IMR-90 (cell line): ENCODE results near the gene GYG2. TPM values are rescaled to one million over a fixed set of nuclear protein-coding genes. Genes with fewer than 3 reads are reported as not detected.

Source experiments
- ATAC-seq: fragments of 200-7000 bp; cut with Tn5 transposase; 2 replicates; pipeline ENCODE4 v1.9.1; 2020; ENCODE audit warnings: low read depth, mild to moderate bottlenecking, moderate library complexity
- BruUV-seq: library from RNA; stranded (reverse); fragments of 400-500 nt; replicated peaks from 2 replicates; lab custom pipeline; 2021; lab: Mats Ljungman, UMichigan
- CTCF ChIA-PET: fragments of 300-600 bp; formaldehyde crosslinking; extraction: SDS; loops from one replicate; lab custom pipeline; 2021; ENCODE audit warnings: antibody characterized with exemption; lab: Yijun Ruan, JAX
- POLR2A ChIA-PET: fragments of 300-600 bp; sonication (Branson Sonifier 250); formaldehyde crosslinking; loops from one replicate; lab custom pipeline; 2022; ENCODE audit warnings: antibody characterized with exemption; ENCODE audit not compliant: unreplicated experiment; lab: Charles Lee
- DNase-seq: peaks from one replicate; pipeline ENCODE4 v3.0.0; 2013
- H2AFZ ChIP-seq: replicated peaks from 2 replicates; pipeline ENCODE3; 2013; ENCODE audit warnings: low read length, mild to moderate bottlenecking; ENCODE audit not compliant: poor library complexity
- H2AK5ac ChIP-seq: 2 replicates; pipeline ENCODE4 v1.6.1; 2013; ENCODE audit warnings: low read depth, low read length, inconsistent platforms
- H2AK9ac ChIP-seq: replicated peaks from 2 replicates; pipeline ENCODE3; 2013; ENCODE audit warnings: mild to moderate bottlenecking, low read depth, low read length, moderate library complexity; ENCODE audit not compliant: poor library complexity
- H2BK120ac ChIP-seq: 2 replicates; pipeline ENCODE4 v1.6.1; 2013; ENCODE audit warnings: low read depth, low read length, inconsistent platforms
- H2BK15ac ChIP-seq: 3 replicates; pipeline ENCODE4 v1.6.1; 2013; ENCODE audit warnings: low read depth, low read length, inconsistent platforms
- H2BK20ac ChIP-seq: 2 replicates; pipeline ENCODE4 v1.6.1; 2013; ENCODE audit warnings: low read depth, mild to moderate bottlenecking, inconsistent platforms, low read length, moderate library complexity
- H2BK5ac ChIP-seq: 2 replicates; pipeline ENCODE4 v1.6.1; 2013; ENCODE audit warnings: mild to moderate bottlenecking, low read depth, low read length, inconsistent platforms; ENCODE audit not compliant: poor library complexity, severe bottlenecking
- H3K14ac ChIP-seq: replicated peaks from 2 replicates; pipeline ENCODE4 v1.6.1; 2013; ENCODE audit warnings: low read depth, low read length, inconsistent platforms
- H3K18ac ChIP-seq: 2 replicates; pipeline ENCODE4 v1.6.1; 2013; ENCODE audit warnings: low read depth, low read length, control low read depth
- H3K23ac ChIP-seq: 2 replicates; pipeline ENCODE4 v1.6.1; 2013; ENCODE audit warnings: low read depth, low read length, inconsistent platforms
- H3K27ac ChIP-seq: 2 replicates; pipeline ENCODE4 v1.5.1; 2013; ENCODE audit warnings: mild to moderate bottlenecking, control low read depth, low read length; ENCODE audit not compliant: insufficient read depth
- H3K27me3 ChIP-seq: 2 replicates; pipeline ENCODE4 v1.6.1; 2013; ENCODE audit warnings: low read length; ENCODE audit not compliant: control insufficient read depth, insufficient read depth
- H3K36me3 ChIP-seq: 2 replicates; pipeline ENCODE4 v1.6.1; 2013; ENCODE audit warnings: low read length, mixed read lengths; ENCODE audit not compliant: control insufficient read depth, insufficient read depth
- H3K4ac ChIP-seq: 2 replicates; pipeline ENCODE4 v1.6.1; 2013; ENCODE audit warnings: low read depth, low read length, inconsistent platforms
- H3K4me1 ChIP-seq: 2 replicates; pipeline ENCODE4 v1.6.1; 2013; ENCODE audit warnings: low read length, mixed read lengths; ENCODE audit not compliant: control insufficient read depth, insufficient read depth
- H3K4me2 ChIP-seq: 2 replicates; pipeline ENCODE4 v1.6.1; 2013; ENCODE audit warnings: low read depth, mild to moderate bottlenecking, control low read depth, low read length, moderate library complexity
- H3K4me3 ChIP-seq: 2 replicates; pipeline ENCODE4 v1.5.1; 2013; ENCODE audit warnings: low read depth, mild to moderate bottlenecking, control low read depth, low read length, moderate library complexity; ENCODE audit not compliant: insufficient read depth
- H3K56ac ChIP-seq: 2 replicates; pipeline ENCODE4 v1.6.1; 2013; ENCODE audit warnings: low read length, inconsistent platforms; ENCODE audit not compliant: insufficient read depth; ENCODE audit errors: extremely low read depth
- H3K79me1 ChIP-seq, 2 experiments: 2 replicates each; pipeline ENCODE4 v1.6.1; 2013; ENCODE audit warnings: low read length in 2 of 2, inconsistent platforms in 1 of 2, low read depth in 1 of 2
- H3K9ac ChIP-seq: 2 replicates; pipeline ENCODE4 v1.6.1; 2013; ENCODE audit warnings: low read depth, low read length, control low read depth
- H3K9me1 ChIP-seq: 2 replicates; pipeline ENCODE4 v1.6.1; 2013; ENCODE audit warnings: low read length, inconsistent platforms; ENCODE audit not compliant: insufficient read depth
- H3K9me3 ChIP-seq: 2 replicates; pipeline ENCODE4 v1.6.1; 2013; ENCODE audit warnings: low read length; ENCODE audit not compliant: control insufficient read depth, insufficient read depth
- H4K20me1 ChIP-seq: 2 replicates; pipeline ENCODE4 v1.6.1; 2013; ENCODE audit warnings: low read length, inconsistent platforms; ENCODE audit not compliant: insufficient read depth
- H4K5ac ChIP-seq: 2 replicates; pipeline ENCODE4 v1.6.1; 2013; ENCODE audit warnings: mild to moderate bottlenecking, low read depth, low read length, control low read depth
- H4K8ac ChIP-seq, 2 experiments: 2 replicates each; pipeline ENCODE4 v1.6.1; 2013; ENCODE audit warnings: low read depth in 2 of 2, low read length in 2 of 2, control low read depth in 1 of 2, inconsistent platforms in 1 of 2
- H4K91ac ChIP-seq: 2 replicates; pipeline ENCODE4 v1.6.1; 2013; ENCODE audit warnings: low read depth, low read length, inconsistent platforms; ENCODE audit not compliant: insufficient read depth
- BHLHE40 ChIP-seq: fragments of 150-350 bp; IDR thresholded peaks from 2 replicates; pipeline ENCODE4 v1.6.1; 2016; ENCODE audit warnings: mild to moderate bottlenecking, low read depth, low read length
- RAD21 ChIP-seq: IDR thresholded peaks from 2 replicates; pipeline ENCODE4 v1.6.1; 2012; ENCODE audit warnings: low read length, improper control_type of control experiment
- RFX5 ChIP-seq: IDR thresholded peaks from 2 replicates; pipeline ENCODE4 v1.8.0; 2012; ENCODE audit warnings: low read depth, mild to moderate bottlenecking, low read length, moderate library complexity
- WGBS, 2 experiments: methylation state at CpG; one replicate each; pipeline versions ENCODE4 v1.1.5 to v1.1.7; 2013; ENCODE audit warnings: missing lambda C conversion rate in 2 of 2; ENCODE audit not compliant: insufficient read length in 1 of 2; ENCODE audit errors: extremely low coverage in 2 of 2; 5-methylcytosine and 5-hydroxymethylcytosine counted together
- dilution Hi-C: fragments of 300-500 bp; cut with HindIII; formaldehyde crosslinking; loops from one replicate; pipeline ENCODE4 v1.14.3; 2018; ENCODE audit warnings: low sequenced_read_pairs; ENCODE audit not compliant: unreplicated experiment
- in situ Hi-C: fragments of 300-500 bp; cut with MboI; formaldehyde crosslinking; loops from 3 replicates; pipeline ENCODE4 v1.14.3; 2019; ENCODE audit warnings: low sequenced_read_pairs, inconsistent platforms, mixed read lengths
- intact Hi-C: fragments of 100-400 bp; cut with micrococcal nuclease; formaldehyde crosslinking; loops from 2 replicates; pipeline ENCODE4 v1.10.0; 2022
- polyA plus RNA-seq, 3 experiments: library from polyadenylated mRNA; depleted of rRNA; stranded (reverse); fragments of >200 nt; gene quantifications; 2 replicates each; pipeline ENCODE4 v1.2.3, GENCODE V29; 2012; ENCODE audit warnings: low replicate concordance in 1 of 3
- total RNA-seq: library from RNA; depleted of rRNA; stranded (reverse); fragments of >200 nt; gene quantifications from 2 replicates; pipeline ENCODE4 v1.2.3, GENCODE V29; 2012
- TF ChIP-seq, protein P1 (sequence below): fragments of 150-350 bp; IDR thresholded peaks from 2 replicates; pipeline ENCODE4 v1.6.1; 2016; ENCODE audit warnings: low read depth, mild to moderate bottlenecking, low read length, moderate library complexity, borderline replicate concordance

The GYG2 gene
- total and polyA plus RNA-seq, 2 of the 4 experiments (the other 2 are of a cell fraction): 9.6 to 13.1 TPM

DNA sequence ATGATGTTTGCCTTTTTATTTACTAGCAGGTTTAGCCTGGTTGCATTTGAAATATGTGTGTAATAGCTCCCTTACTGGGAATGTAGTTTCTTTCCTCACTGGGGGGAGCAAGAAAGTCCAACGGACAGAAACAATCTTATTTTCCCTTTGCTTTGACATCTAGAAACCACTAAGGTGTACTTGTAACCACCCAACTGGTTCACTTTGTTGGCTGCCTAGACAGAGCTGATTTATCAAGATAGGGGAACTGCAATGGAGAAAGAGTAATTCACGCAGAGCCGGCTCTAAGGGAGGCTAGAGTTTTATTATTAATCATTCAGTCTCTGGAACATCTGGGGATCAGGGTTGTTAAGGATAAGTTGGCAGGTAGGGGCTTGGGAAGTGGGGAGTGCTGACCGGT lies 46.6 kb upstream of the GYG2 start:
- H3K4me1 ChIP-seq: no peaks in the 10 kb centered on the region
- no peak overlapping the region for H2AK9ac ChIP-seq
- dilution Hi-C loops (no loop called here), intact Hi-C loops (no loop called here), in situ Hi-C loops (no loop called here)
- no peak overlapping the region for H3K4ac ChIP-seq
- DNase-seq: no peak
- H2BK15ac ChIP-seq: no peak overlapping the region
- no peak overlapping the region for H3K56ac ChIP-seq
- 33% methylated on average over 3 of the region's 4 CpGs; no CpG with 5 or more reads in 1 of the 2 experiments for WGBS, 2 experiments
- H3K9ac ChIP-seq: no peak overlapping the region
- H3K9me3 ChIP-seq: no peaks in the 10 kb centered on the region
- H2BK5ac ChIP-seq: no peak overlapping the region
- H3K79me1 ChIP-seq: no peaks in the 10 kb centered on the region
- H4K8ac ChIP-seq: no peak overlapping the region
- no peak overlapping the region for H3K27ac ChIP-seq
- no peak overlapping the region for H3K14ac ChIP-seq
- H2AK5ac ChIP-seq: no peak overlapping the region
- H4K20me1 ChIP-seq: no peaks in the 10 kb centered on the region
- H3K9me1 ChIP-seq: no peaks in the 10 kb centered on the region
- POLR2A ChIA-PET: no interaction called here
- CTCF ChIA-PET: no interaction called here
- no peak overlapping the region for H2AFZ ChIP-seq
- no peak overlapping the region for H4K5ac ChIP-seq
- ATAC-seq: no peak
- peaks cover 5% of the 10 kb centered on the region; the same call in 1 of the 2 replicates for H3K27me3 ChIP-seq
- no peak overlapping the region for H4K91ac ChIP-seq
- no peak overlapping the region for H3K4me3 ChIP-seq
- no peak overlapping the region for H2BK120ac ChIP-seq
- BruUV-seq: no TSS peak
- H3K18ac ChIP-seq: no peak overlapping the region
- H2BK20ac ChIP-seq: no peak overlapping the region
- no peak overlapping the region for H3K23ac ChIP-seq
- no peak overlapping the region for H3K4me2 ChIP-seq
- TF ChIP-seq RFX5 (no peak), BHLHE40 (no peak), RAD21 (no peak)
- TF ChIP-seq, protein P1, sequence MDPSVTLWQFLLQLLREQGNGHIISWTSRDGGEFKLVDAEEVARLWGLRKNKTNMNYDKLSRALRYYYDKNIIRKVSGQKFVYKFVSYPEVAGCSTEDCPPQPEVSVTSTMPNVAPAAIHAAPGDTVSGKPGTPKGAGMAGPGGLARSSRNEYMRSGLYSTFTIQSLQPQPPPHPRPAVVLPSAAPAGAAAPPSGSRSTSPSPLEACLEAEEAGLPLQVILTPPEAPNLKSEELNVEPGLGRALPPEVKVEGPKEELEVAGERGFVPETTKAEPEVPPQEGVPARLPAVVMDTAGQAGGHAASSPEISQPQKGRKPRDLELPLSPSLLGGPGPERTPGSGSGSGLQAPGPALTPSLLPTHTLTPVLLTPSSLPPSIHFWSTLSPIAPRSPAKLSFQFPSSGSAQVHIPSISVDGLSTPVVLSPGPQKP: no peak
- no peaks in the 10 kb centered on the region for H3K36me3 ChIP-seq
